Smooth muscle cell (in vitro differentiated cells): ENCODE data around the gene ZNF132. TPM values are rescaled to one million over a fixed set of nuclear protein-coding genes. Genes with fewer than 3 reads are reported as not detected.

ENCODE experiments used
- DNase-seq: peaks from one replicate; lab custom pipeline; 2025; ENCODE audit not compliant: unreplicated experiment; lab: John Stamatoyannopoulos, UW
- H2AFZ ChIP-seq: fragments of 200-600 bp; sonication (generic); 2 replicates; pipeline ENCODE4 v1.6.0; 2016; ENCODE audit warnings: antibody characterized with exemption, low read depth, mild to moderate bottlenecking
- H3F3A ChIP-seq: fragments of 200-600 bp; sonication (generic); 2 replicates; pipeline ENCODE4 v1.6.0; 2017; ENCODE audit warnings: antibody characterized with exemption, low read depth
- H3K27ac ChIP-seq: fragments of 200-600 bp; sonication (generic); 2 replicates; pipeline ENCODE4 v1.5.1; 2016; ENCODE audit warnings: low read depth, mild to moderate bottlenecking
- H3K27me3 ChIP-seq: fragments of 200-600 bp; sonication (generic); 2 replicates; pipeline ENCODE4 v1.6.1; 2016; ENCODE audit warnings: low read depth, mild to moderate bottlenecking
- H3K36me3 ChIP-seq: fragments of 200-600 bp; sonication (generic); 2 replicates; pipeline ENCODE4 v1.5.1; 2016; ENCODE audit warnings: low read depth
- H3K4me1 ChIP-seq: fragments of 200-600 bp; sonication (generic); 2 replicates; pipeline ENCODE4 v1.5.1; 2016; ENCODE audit warnings: low read depth
- H3K4me2 ChIP-seq: fragments of 200-600 bp; sonication (generic); 2 replicates; pipeline ENCODE4 v1.6.0; 2016; ENCODE audit warnings: mild to moderate bottlenecking
- H3K4me3 ChIP-seq: fragments of 200-600 bp; sonication (generic); 2 replicates; pipeline ENCODE4 v1.5.1; 2016; ENCODE audit warnings: mild to moderate bottlenecking
- H3K79me2 ChIP-seq: fragments of 200-600 bp; sonication (generic); 2 replicates; pipeline ENCODE4 v1.6.0; 2016; ENCODE audit warnings: low read depth, mild to moderate bottlenecking
- H3K9ac ChIP-seq: fragments of 200-600 bp; sonication (generic); 2 replicates; pipeline ENCODE4 v1.6.0; 2016; ENCODE audit warnings: low read depth
- H3K9me3 ChIP-seq: fragments of 200-600 bp; sonication (generic); replicated peaks from 2 replicates; pipeline ENCODE4 v1.5.1; 2016; ENCODE audit warnings: low read depth
- H4K20me1 ChIP-seq: fragments of 200-600 bp; sonication (generic); 2 replicates; pipeline ENCODE4 v1.6.0; 2016; ENCODE audit warnings: low read depth
- CTCF ChIP-seq: fragments of 200-600 bp; sonication (generic); IDR thresholded peaks from 2 replicates; pipeline ENCODE4 v1.5.1; 2017; ENCODE audit warnings: borderline replicate concordance, mild to moderate bottlenecking, antibody characterized with exemption; ENCODE audit not compliant: insufficient read depth, poor library complexity, severe bottlenecking
- WGBS: methylation state at CpG from one replicate; pipeline ENCODE4 v1.1.7; 2016; ENCODE audit warnings: low lambda C conversion rate; 5-methylcytosine and 5-hydroxymethylcytosine counted together
- polyA plus RNA-seq: library from polyadenylated mRNA; unstranded; fragments of >200 nt; fragmentation: Nextera tagmentation; extraction: Ambion mirVana; gene quantifications from 2 replicates; pipeline ENCODE4 v1.2.1, GENCODE V29; 2016
- total RNA-seq: library from RNA; depleted of rRNA; stranded (reverse); fragments of >200 nt; gene quantifications from 2 replicates; pipeline ENCODE4 v1.2.3, GENCODE V29; 2014

The ZNF132 gene
- total and polyA plus RNA-seq, 2 experiments from 2014 or later = 0.40 to 2.3 TPM

GRCh38 chr19:58460039-58460438, 20.1 kb upstream of the ZNF132 start:
- Histone ChIP-seq H4K20me1 (no peaks in the 10 kb centered on the region), H3K9me3 (no peaks in the 10 kb centered on the region), H3K4me1 (no peaks in the 10 kb centered on the region), H2AFZ (no peak overlapping the region), H3K4me2 (no peak overlapping the region), H3K36me3 (no peaks in the 10 kb centered on the region), H3F3A (no peaks in the 10 kb centered on the region), H3K9ac (no peak overlapping the region), H3K4me3 (no peak overlapping the region), H3K79me2 (no peaks in the 10 kb centered on the region), H3K27ac (no peak overlapping the region), H3K27me3 (no peaks in the 10 kb centered on the region)
- no peak for DNase-seq
- WGBS = 77% methylated on average over 2 of the region's 2 CpGs
- TF ChIP-seq CTCF = no peak

GRCh38 chr19:58456111-58456510, 16.2 kb upstream of the ZNF132 start:
- no peaks in the 10 kb centered on the region for H3K79me2 ChIP-seq
- H3K4me2 ChIP-seq = no peak overlapping the region
- H3K4me1 ChIP-seq = peaks cover 1% of the 10 kb centered on the region
- no peak overlapping the region for H3K27ac ChIP-seq
- no peaks in the 10 kb centered on the region for H3K27me3 ChIP-seq
- no peaks in the 10 kb centered on the region for H4K20me1 ChIP-seq
- TF ChIP-seq CTCF = no peak
- H3F3A ChIP-seq = no peaks in the 10 kb centered on the region
- no peak overlapping the region for H3K4me3 ChIP-seq
- DNase-seq = no peak
- H2AFZ ChIP-seq = no peak overlapping the region
- no peaks in the 10 kb centered on the region for H3K9me3 ChIP-seq
- H3K9ac ChIP-seq = no peak overlapping the region
- no peaks in the 10 kb centered on the region for H3K36me3 ChIP-seq
- WGBS = 98% methylated on average over 35 of the region's 35 CpGs

- WGBS = 95% methylated on average over 20 of the region's 21 CpGs
- Histone ChIP-seq H3K4me3 (no peak overlapping the region), H3K79me2 (no peaks in the 10 kb centered on the region), H3K36me3 (no peaks in the 10 kb centered on the region), H4K20me1 (no peaks in the 10 kb centered on the region), H3K9ac (no peak overlapping the region), H3K9me3 (no peaks in the 10 kb centered on the region), H3K4me2 (no peak overlapping the region), H3K27ac (no peak overlapping the region), H3F3A (no peaks in the 10 kb centered on the region), H3K4me1 (peaks cover 4% of the 10 kb centered on the region), H2AFZ (no peak overlapping the region), H3K27me3 (no peaks in the 10 kb centered on the region)
- DNase-seq = no peak
- no peak for TF ChIP-seq CTCF
Observed at GRCh38 chr19:58455306-58455705, 15.4 kb upstream of the ZNF132 start.

- 98% methylated on average over 6 of the region's 6 CpGs for WGBS
- Histone ChIP-seq H4K20me1 (no peaks in the 10 kb centered on the region), H3K36me3 (no peaks in the 10 kb centered on the region), H2AFZ (no peak overlapping the region), H3K9me3 (no peaks in the 10 kb centered on the region), H3F3A (no peaks in the 10 kb centered on the region), H3K4me2 (no peak overlapping the region), H3K79me2 (no peaks in the 10 kb centered on the region), H3K27me3 (no peaks in the 10 kb centered on the region), H3K4me1 (peaks cover 4% of the 10 kb centered on the region), H3K4me3 (no peak overlapping the region), H3K27ac (no peak overlapping the region), H3K9ac (no peak overlapping the region)
- TF ChIP-seq CTCF = no peak
- no peak for DNase-seq
Observed at GRCh38 chr19:58453743-58454142, 13.8 kb upstream of the ZNF132 start.
